Ascending aorta (tissue), 2 donors: Measurements from ENCODE around the gene EXOC7. TPM values are rescaled to one million over a fixed set of nuclear protein-coding genes. Genes with fewer than 3 reads are reported as not detected.

Experiments
- DNase-seq, 2 donors: peaks; one replicate each; pipeline ENCODE4 v3.0.0-alpha.2; 2019; ENCODE audit warnings: low spot score in 2 of 2
- H3K27ac ChIP-seq, 2 donors: fragments of 200-600 bp; sonication (generic); one replicate each; pipeline ENCODE4 v1.5.1; 2016 to 2017; ENCODE audit warnings: mild to moderate bottlenecking in 1 of 2
- H3K27me3 ChIP-seq: fragments of 200-600 bp; sonication (generic); one replicate; pipeline ENCODE4 v1.5.1; 2017
- H3K36me3 ChIP-seq, 2 donors: fragments of 200-600 bp; sonication (generic); one replicate each; pipeline ENCODE4 v1.5.1; 2016
- H3K4me1 ChIP-seq, 2 donors: fragments of 200-600 bp; sonication (generic); one replicate each; pipeline ENCODE4 v1.5.1; 2016 to 2017; ENCODE audit warnings: mild to moderate bottlenecking in 1 of 2
- H3K4me3 ChIP-seq, 2 donors: fragments of 200-600 bp; sonication (generic); one replicate each; pipeline ENCODE4 v1.5.1; 2016 to 2017; ENCODE audit warnings: mild to moderate bottlenecking in 1 of 2
- H3K9me3 ChIP-seq, 2 donors: fragments of 200-600 bp; sonication (generic); one replicate each; pipeline ENCODE4 v1.5.1; 2016
- CTCF ChIP-seq, 3 experiments: fragments of 200-600 bp in 2 of 3; fragments of 450-650 bp in 1 of 3; sonication (generic) in 2 of 3; IDR thresholded peaks; one replicate each; pipeline ENCODE4 v1.5.1; 2016 to 2019; ENCODE audit warnings: antibody characterized with exemption in 3 of 3, mild to moderate bottlenecking in 1 of 3, moderate library complexity in 1 of 3
- intact Hi-C: fragments of 100-400 bp; cut with DNase I; formaldehyde crosslinking; loops from one replicate; pipeline ENCODE4 v1.15.1; 2023
- total RNA-seq: library from RNA; depleted of rRNA; stranded (reverse); fragments of >200 nt; gene quantifications from one replicate; pipeline ENCODE4 v1.1.0, GENCODE V29; 2016

The EXOC7 gene
- total RNA-seq, 1 donor from 2014 or later, result 123 TPM

- Histone ChIP-seq H3K9me3 (no peaks in the 10 kb centered on the region), H3K4me1 (no peaks in the 10 kb centered on the region), H3K27me3 (no peaks in the 10 kb centered on the region), H3K36me3 (peaks cover 89 to 92% of the 10 kb centered on the region in 2 donors), H3K4me3 (no peak overlapping the region), H3K27ac (no peak overlapping the region)
- TF ChIP-seq CTCF (IDR thresholded peaks at IDR 0.05), result no peak
- DNase-seq, result no peak
- intact Hi-C loops, result no loop called here
Measured at GRCh38 chr17:76056882-76057281, 46.7 kb downstream of the EXOC7 start.

DNA sequence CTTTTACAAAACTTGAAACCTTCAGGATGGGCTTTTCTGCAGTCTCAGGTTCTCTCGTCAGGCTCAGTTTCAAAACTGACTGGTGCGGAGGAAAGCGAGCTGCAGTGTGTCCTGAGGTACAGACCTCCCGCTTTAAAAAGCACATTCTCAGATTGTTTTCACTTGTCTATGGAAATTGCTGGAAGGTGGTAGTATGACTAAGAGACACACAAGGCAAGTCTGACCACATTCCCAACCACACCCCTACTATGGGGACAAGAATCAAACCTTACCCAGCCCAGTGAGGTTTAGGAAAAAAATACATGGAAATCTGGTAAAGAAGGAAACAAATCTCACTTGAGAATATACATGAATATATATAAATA, 49.5 kb downstream of the EXOC7 start:
- intact Hi-C loops, result no loop called here
- Histone ChIP-seq H3K27ac (no peak overlapping the region), H3K4me3 (no peak overlapping the region), H3K9me3 (no peaks in the 10 kb centered on the region), H3K4me1 (no peaks in the 10 kb centered on the region), H3K27me3 (no peaks in the 10 kb centered on the region), H3K36me3 (peaks cover 89 to 90% of the 10 kb centered on the region in 2 donors)
- no peak for DNase-seq
- no peak for TF ChIP-seq CTCF (IDR thresholded peaks at IDR 0.05)

DNA sequence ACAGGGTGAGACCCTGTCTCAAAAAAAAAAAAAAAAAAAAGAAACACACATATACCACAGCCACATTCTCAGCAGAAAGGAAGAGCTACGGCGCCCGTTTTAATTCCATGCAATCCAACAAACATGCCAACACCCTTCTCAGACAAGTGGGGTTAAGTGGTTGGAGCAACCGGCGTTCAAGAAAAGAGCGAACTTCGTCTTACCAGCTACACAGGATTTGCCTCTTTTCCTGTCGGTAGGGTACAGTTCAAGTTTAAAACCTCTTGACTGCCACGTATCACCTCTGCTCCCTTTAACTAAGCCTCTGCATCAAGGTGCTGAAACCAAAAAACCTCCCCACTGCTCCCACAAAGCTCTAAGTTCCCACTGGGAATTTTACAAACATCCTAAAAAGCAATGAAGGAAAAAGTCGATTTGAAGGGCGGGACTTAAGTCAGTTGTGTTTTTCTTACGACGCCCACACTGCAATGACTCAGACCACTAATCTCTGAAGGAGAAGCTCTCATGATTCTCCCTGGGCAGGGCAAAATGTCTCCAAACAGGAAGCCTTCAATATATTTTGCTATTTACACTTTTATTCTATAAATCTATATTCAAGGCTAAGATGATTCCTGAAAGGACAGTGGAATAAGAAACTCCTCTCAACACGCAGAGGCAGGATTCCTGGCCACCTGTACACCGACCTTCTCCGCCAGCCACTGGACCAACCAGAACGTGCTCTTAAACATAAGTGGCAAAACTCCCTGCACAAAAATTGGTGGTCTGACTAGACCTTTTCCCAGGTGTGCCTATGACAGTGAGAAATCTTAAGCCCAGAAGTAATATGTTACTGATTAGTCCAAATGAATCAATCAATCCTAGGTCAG, 50.1 kb downstream of the EXOC7 start:
- no peaks in the 10 kb centered on the region for H3K27me3 ChIP-seq
- H3K9me3 ChIP-seq, result no peaks in the 10 kb centered on the region
- intact Hi-C loops, result no loop called here
- no peak for TF ChIP-seq CTCF (IDR thresholded peaks at IDR 0.05)
- no peaks in the 10 kb centered on the region for H3K4me1 ChIP-seq
- DNase-seq, result no peak
- H3K4me3 ChIP-seq, result no peak overlapping the region
- H3K27ac ChIP-seq, result no peak overlapping the region
- H3K36me3 ChIP-seq, result peaks cover 89% of the 10 kb centered on the region in 2 donors

DNA sequence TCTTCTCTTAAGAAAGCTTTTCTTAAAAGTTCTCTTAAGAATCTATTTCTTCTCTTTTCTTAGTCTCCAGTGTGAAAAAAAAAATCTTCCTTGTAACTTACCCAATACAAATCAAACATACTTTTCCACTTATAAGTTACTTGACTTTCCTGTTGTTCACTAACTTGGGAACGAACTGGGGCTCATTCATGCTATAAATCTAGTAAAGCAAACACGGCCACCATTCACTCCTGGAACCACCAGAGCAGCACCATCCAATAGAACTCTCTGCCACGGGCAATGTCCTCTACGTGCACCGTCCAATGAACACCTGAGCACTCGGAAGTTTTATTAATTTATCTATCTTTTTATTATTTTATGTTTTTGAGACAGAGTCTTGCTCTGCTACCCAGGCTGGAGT, 52.0 kb downstream of the EXOC7 start:
- Histone ChIP-seq H3K36me3 (peaks cover 90% of the 10 kb centered on the region in 2 donors), H3K27me3 (no peaks in the 10 kb centered on the region), H3K27ac (no peak overlapping the region), H3K9me3 (no peaks in the 10 kb centered on the region), H3K4me3 (no peak overlapping the region), H3K4me1 (no peaks in the 10 kb centered on the region)
- no peak for TF ChIP-seq CTCF (IDR thresholded peaks at IDR 0.05)
- DNase-seq, result no peak
- intact Hi-C loops, result no loop called here

GRCh38 chr17:76050538-76051467, 52.8 kb downstream of the EXOC7 start:
- Histone ChIP-seq H3K27ac (no peak overlapping the region), H3K36me3 (peaks cover 90 to 92% of the 10 kb centered on the region in 2 donors), H3K4me1 (no peaks in the 10 kb centered on the region), H3K9me3 (no peaks in the 10 kb centered on the region), H3K4me3 (no peak overlapping the region), H3K27me3 (no peaks in the 10 kb centered on the region)
- no peak for TF ChIP-seq CTCF (IDR thresholded peaks at IDR 0.05)
- DNase-seq, result no peak
- intact Hi-C loops, result no loop called here
